Neural progenitor cell (in vitro differentiated cells): Measurements from ENCODE around the gene ELOVL2. TPM values are rescaled to one million over a fixed set of nuclear protein-coding genes. Genes with fewer than 3 reads are reported as not detected.

Experiments used
- DNase-seq: peaks from one replicate; pipeline ENCODE4 v3.0.0-alpha.2; 2016; ENCODE audit warnings: low spot score
- H2AFZ ChIP-seq: fragments of 200-600 bp; sonication (generic); replicated peaks from 2 replicates; pipeline ENCODE4 v1.6.1; 2016; ENCODE audit warnings: antibody characterized with exemption
- H3F3A ChIP-seq: fragments of 200-600 bp; sonication (generic); 2 replicates; pipeline ENCODE4 v1.6.1; 2016; ENCODE audit warnings: antibody characterized with exemption, low read depth
- H3K27ac ChIP-seq: fragments of 200-600 bp; sonication (generic); 2 replicates; pipeline ENCODE4 v1.5.1; 2016; ENCODE audit warnings: mild to moderate bottlenecking
- H3K27me3 ChIP-seq: fragments of 200-600 bp; sonication (generic); 2 replicates; pipeline ENCODE4 v1.6.1; 2016; ENCODE audit warnings: mild to moderate bottlenecking, moderate library complexity
- H3K36me3 ChIP-seq: fragments of 200-600 bp; sonication (generic); 2 replicates; pipeline ENCODE4 v1.5.1; 2016
- H3K4me1 ChIP-seq: fragments of 200-600 bp; sonication (generic); 2 replicates; pipeline ENCODE4 v1.6.1; 2016; ENCODE audit warnings: mixed run types
- H3K4me2 ChIP-seq: fragments of 200-600 bp; sonication (generic); 2 replicates; pipeline ENCODE4 v1.6.1; 2016
- H3K4me3 ChIP-seq: fragments of 200-600 bp; sonication (generic); 2 replicates; pipeline ENCODE4 v1.5.1; 2016
- H3K79me2 ChIP-seq: fragments of 200-600 bp; sonication (generic); 2 replicates; pipeline ENCODE4 v1.6.1; 2016; ENCODE audit warnings: low read depth
- H3K9ac ChIP-seq: fragments of 200-600 bp; sonication (generic); 2 replicates; pipeline ENCODE4 v1.6.1; 2016
- H3K9me3 ChIP-seq: fragments of 200-600 bp; sonication (generic); 2 replicates; pipeline ENCODE4 v1.5.1; 2016; ENCODE audit warnings: low read depth
- H4K20me1 ChIP-seq: fragments of 200-600 bp; sonication (generic); 2 replicates; pipeline ENCODE4 v1.6.1; 2016; ENCODE audit warnings: low read depth
- H3K27ac Mint-ChIP-seq: 3 replicates; pipeline ENCODE4 v1.8.0; 2021; ENCODE audit warnings: mixed read lengths
- H3K27me3 Mint-ChIP-seq: 2 replicates; pipeline ENCODE4 v1.8.0; 2022; ENCODE audit warnings: low read depth, mild to moderate bottlenecking, inconsistent platforms, moderate library complexity, mixed read lengths; ENCODE audit not compliant: insufficient read depth
- H3K36me3 Mint-ChIP-seq: 3 replicates; pipeline ENCODE4 v1.8.0; 2021; ENCODE audit warnings: mixed read lengths
- H3K4me1 Mint-ChIP-seq: 3 replicates; pipeline ENCODE4 v1.8.0; 2021; ENCODE audit warnings: mixed read lengths
- H3K4me3 Mint-ChIP-seq: 3 replicates; pipeline ENCODE4 v1.8.0; 2021; ENCODE audit warnings: mild to moderate bottlenecking, moderate library complexity, mixed read lengths
- H3K9me3 Mint-ChIP-seq: 3 replicates; pipeline ENCODE4 v1.8.0; 2020; ENCODE audit warnings: mixed read lengths
- EZH2 ChIP-seq: fragments of 200-600 bp; sonication (generic); IDR thresholded peaks from 2 replicates; pipeline ENCODE4 v1.6.1; 2017; ENCODE audit warnings: antibody characterized with exemption, mild to moderate bottlenecking, moderate library complexity
- EZH2phosphoT487 ChIP-seq: fragments of 200-600 bp; sonication (generic); IDR thresholded peaks from 2 replicates; pipeline ENCODE4 v1.6.1; 2017; ENCODE audit warnings: antibody characterized with exemption
- total RNA-seq: library from RNA; depleted of rRNA; stranded (reverse); fragments of >200 nt; gene quantifications from 2 replicates; pipeline ENCODE4 v1.2.3, GENCODE V29; 2015; ENCODE audit warnings: low replicate concordance
- TF ChIP-seq, protein P1 (sequence below): fragments of 200-600 bp; sonication (generic); IDR thresholded peaks from 2 replicates; pipeline ENCODE4 v1.5.1; 2017; ENCODE audit warnings: antibody characterized with exemption, mild to moderate bottlenecking

The ELOVL2 gene
- total RNA-seq, 1 donor from 2014 or later, result 9.1 TPM

DNA sequence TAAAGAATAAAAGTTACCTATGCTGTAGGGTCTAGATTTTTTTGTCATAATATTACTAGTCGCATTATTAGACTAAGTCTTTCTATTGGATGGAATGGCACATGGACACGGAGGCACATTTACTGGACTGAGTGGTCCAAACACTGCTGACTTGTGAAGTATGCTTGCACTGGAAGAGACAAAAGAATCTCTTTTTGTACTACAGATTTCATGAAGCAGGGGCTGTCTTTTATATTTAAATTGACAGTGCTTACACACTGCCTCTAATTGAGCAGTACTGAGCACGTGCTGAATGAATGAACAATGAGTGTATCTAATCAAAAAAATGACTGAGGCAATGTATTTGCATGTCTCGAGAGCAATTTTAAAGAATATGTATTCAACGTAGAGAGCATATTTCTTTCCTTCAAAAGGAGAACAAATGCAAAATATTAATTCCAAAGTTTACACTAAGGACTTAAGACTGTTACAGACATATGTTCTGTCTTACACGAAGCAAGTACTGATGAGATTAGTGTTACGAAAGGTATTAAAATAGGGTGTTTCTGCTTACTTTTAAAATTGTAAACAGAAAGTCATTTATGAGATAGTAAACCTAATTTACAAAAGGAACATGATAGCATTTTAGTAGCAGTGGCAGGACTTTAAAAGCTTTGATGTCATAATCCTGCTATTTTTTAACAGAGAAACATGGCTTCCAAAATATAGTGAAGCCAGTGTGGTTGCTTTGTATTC is 8.3 kb downstream of the ELOVL2 start:
- no peak overlapping the region for H3K4me3 Mint-ChIP-seq
- H3K4me3 ChIP-seq, result no peak overlapping the region
- H3K27ac Mint-ChIP-seq, result no peak overlapping the region

DNA sequence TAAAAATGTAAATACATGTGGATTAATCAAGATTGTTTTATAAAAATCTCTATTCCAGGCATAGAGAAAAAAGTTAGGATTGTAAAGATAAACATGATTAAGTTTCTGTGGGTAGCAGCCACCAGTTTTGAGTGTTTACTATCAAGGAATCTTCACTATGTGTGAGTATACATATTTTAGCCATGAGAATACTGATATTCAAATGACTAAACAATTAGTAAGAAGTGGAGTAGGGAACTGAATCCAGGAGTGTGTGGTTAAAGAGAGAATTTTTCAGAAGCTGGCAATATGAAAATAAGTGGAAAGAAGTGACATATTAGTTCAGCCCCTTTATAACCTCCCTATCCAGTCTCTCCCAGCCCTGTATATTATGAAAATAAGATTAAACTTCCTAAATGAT is 10.3 kb downstream of the ELOVL2 start:
- Histone ChIP-seq H3F3A (peaks cover 7% of the 10 kb centered on the region), H3K4me3 (no peak overlapping the region), H3K27ac (no peak overlapping the region), H3K4me2 (no peak overlapping the region), H3K9me3 (no peaks in the 10 kb centered on the region), H4K20me1 (no peaks in the 10 kb centered on the region), H2AFZ (no peak overlapping the region), H3K27me3 (peaks cover 2% of the 10 kb centered on the region), H3K79me2 (no peaks in the 10 kb centered on the region), H3K4me1 (peaks cover 29% of the 10 kb centered on the region), H3K9ac (no peak overlapping the region), H3K36me3 (no peaks in the 10 kb centered on the region)
- Mint-ChIP-seq H3K4me3 (no peak overlapping the region), H3K27me3 (no peaks in the 10 kb centered on the region), H3K36me3 (no peaks in the 10 kb centered on the region), H3K9me3 (no peaks in the 10 kb centered on the region), H3K27ac (no peak overlapping the region), H3K4me1 (peaks cover 28% of the 10 kb centered on the region)
- DNase-seq, result no peak
- TF ChIP-seq, protein P1, sequence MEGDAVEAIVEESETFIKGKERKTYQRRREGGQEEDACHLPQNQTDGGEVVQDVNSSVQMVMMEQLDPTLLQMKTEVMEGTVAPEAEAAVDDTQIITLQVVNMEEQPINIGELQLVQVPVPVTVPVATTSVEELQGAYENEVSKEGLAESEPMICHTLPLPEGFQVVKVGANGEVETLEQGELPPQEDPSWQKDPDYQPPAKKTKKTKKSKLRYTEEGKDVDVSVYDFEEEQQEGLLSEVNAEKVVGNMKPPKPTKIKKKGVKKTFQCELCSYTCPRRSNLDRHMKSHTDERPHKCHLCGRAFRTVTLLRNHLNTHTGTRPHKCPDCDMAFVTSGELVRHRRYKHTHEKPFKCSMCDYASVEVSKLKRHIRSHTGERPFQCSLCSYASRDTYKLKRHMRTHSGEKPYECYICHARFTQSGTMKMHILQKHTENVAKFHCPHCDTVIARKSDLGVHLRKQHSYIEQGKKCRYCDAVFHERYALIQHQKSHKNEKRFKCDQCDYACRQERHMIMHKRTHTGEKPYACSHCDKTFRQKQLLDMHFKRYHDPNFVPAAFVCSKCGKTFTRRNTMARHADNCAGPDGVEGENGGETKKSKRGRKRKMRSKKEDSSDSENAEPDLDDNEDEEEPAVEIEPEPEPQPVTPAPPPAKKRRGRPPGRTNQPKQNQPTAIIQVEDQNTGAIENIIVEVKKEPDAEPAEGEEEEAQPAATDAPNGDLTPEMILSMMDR, result no peak
- no peak for TF ChIP-seq EZH2
- no peak for TF ChIP-seq EZH2phosphoT487

More for the DNA sequence above, 8.3 kb downstream of the ELOVL2 start:
- Mint-ChIP-seq H3K9me3 (no peaks in the 10 kb centered on the region), H3K4me1 (peaks cover 33% of the 10 kb centered on the region), H3K36me3 (no peaks in the 10 kb centered on the region), H3K27me3 (no peaks in the 10 kb centered on the region)
- Histone ChIP-seq H3K9me3 (no peaks in the 10 kb centered on the region), H3K27ac (no peak overlapping the region), H4K20me1 (no peaks in the 10 kb centered on the region), H3K36me3 (no peaks in the 10 kb centered on the region), H2AFZ (no peak overlapping the region), H3F3A (no peaks in the 10 kb centered on the region), H3K4me2 (no peak overlapping the region), H3K4me1 (peaks cover 24% of the 10 kb centered on the region), H3K9ac (no peak overlapping the region), H3K79me2 (no peaks in the 10 kb centered on the region), H3K27me3 (peaks cover 21% of the 10 kb centered on the region)
- no peak for DNase-seq
- TF ChIP-seq EZH2phosphoT487, result no peak
- TF ChIP-seq, protein P1, result no peak
- TF ChIP-seq EZH2, result no peak

DNA sequence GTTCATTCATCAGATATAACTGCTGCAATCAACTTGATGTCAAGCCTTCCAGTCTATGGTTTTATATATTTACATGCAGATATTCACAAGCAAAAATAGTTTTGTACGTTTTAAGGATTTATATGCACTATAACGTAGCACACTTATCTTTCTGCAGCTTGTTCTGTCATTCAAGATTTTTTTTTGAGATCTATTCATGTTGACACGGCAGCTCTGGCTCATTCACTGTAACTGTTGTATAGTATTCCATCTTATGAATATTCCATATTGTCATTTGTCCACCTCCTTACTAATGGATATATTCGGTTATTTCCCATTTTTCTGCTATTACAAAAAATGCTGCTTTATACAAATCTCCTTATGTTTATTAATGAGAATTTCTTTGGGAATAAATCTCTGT is 13.2 kb downstream of the ELOVL2 start:
- no peaks in the 10 kb centered on the region for H3K36me3 Mint-ChIP-seq
- Histone ChIP-seq H2AFZ (no peak overlapping the region), H3K36me3 (no peaks in the 10 kb centered on the region), H3K27me3 (no peaks in the 10 kb centered on the region), H4K20me1 (no peaks in the 10 kb centered on the region), H3K27ac (no peak overlapping the region), H3K4me2 (no peak overlapping the region), H3K9me3 (no peaks in the 10 kb centered on the region), H3F3A (peaks cover 10% of the 10 kb centered on the region), H3K79me2 (no peaks in the 10 kb centered on the region), H3K9ac (no peak overlapping the region), H3K4me1 (peaks cover 28% of the 10 kb centered on the region), H3K4me3 (no peak overlapping the region)
- H3K27me3 Mint-ChIP-seq, result no peaks in the 10 kb centered on the region
- no peak overlapping the region for H3K27ac Mint-ChIP-seq
- TF ChIP-seq, protein P1, result no peak
- TF ChIP-seq EZH2phosphoT487, result no peak
- H3K4me3 Mint-ChIP-seq, result no peak overlapping the region
- H3K4me1 Mint-ChIP-seq, result peaks cover 28% of the 10 kb centered on the region
- H3K9me3 Mint-ChIP-seq, result no peaks in the 10 kb centered on the region
- DNase-seq, result no peak
